IPS-18c (cell line): ENCODE results near the gene TRIML1.

Experiments used
- H3K4me3 ChIP-seq: 2 replicates; pipeline ENCODE4 v1.7.0; 2013; ENCODE audit warnings: low read depth, mild to moderate bottlenecking, low read length, moderate library complexity; ENCODE audit not compliant: insufficient read depth
- H3K9me3 ChIP-seq: one replicate; pipeline ENCODE4 v1.6.1; 2013; ENCODE audit warnings: mild to moderate bottlenecking, low read length, moderate library complexity; ENCODE audit not compliant: control insufficient read depth, insufficient read depth

Gene TRIML1

GRCh38 chr4:188194421-188194820, 55.2 kb downstream of the TRIML1 start:
- Histone ChIP-seq H3K4me3 (no peak overlapping the region), H3K9me3 (no peaks in the 10 kb centered on the region)

- Histone ChIP-seq H3K9me3 (no peaks in the 10 kb centered on the region), H3K4me3 (no peak overlapping the region)
Observed at GRCh38 chr4:188195389-188195985, 56.2 kb downstream of the TRIML1 start.

GRCh38 chr4:188196134-188196735, 57.0 kb downstream of the TRIML1 start:
- Histone ChIP-seq H3K9me3 (no peaks in the 10 kb centered on the region), H3K4me3 (no peak overlapping the region)
